Measurements from ENCODE around the gene TXNRD1.

DNA sequence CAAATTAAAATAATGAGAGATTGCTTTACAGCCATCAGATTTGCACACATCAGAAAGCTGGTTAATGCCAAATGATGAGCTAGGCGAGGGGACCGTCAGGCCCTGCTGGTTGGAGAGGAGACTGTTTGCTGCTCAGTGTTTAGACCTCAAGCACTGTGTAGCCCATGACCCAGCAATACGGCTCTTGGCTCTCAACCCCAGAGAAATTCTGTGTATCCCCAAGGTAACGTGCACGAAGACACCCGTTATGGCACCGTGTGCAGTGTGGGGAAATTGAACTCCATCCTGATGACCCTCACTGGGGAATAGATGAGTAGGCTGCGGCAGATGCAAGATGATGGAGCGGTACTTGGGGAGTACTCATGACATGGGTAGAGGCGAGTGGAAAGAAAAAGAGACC lies 143.6 kb downstream of the TXNRD1 start:
- TF ChIP-seq, protein P1, sequence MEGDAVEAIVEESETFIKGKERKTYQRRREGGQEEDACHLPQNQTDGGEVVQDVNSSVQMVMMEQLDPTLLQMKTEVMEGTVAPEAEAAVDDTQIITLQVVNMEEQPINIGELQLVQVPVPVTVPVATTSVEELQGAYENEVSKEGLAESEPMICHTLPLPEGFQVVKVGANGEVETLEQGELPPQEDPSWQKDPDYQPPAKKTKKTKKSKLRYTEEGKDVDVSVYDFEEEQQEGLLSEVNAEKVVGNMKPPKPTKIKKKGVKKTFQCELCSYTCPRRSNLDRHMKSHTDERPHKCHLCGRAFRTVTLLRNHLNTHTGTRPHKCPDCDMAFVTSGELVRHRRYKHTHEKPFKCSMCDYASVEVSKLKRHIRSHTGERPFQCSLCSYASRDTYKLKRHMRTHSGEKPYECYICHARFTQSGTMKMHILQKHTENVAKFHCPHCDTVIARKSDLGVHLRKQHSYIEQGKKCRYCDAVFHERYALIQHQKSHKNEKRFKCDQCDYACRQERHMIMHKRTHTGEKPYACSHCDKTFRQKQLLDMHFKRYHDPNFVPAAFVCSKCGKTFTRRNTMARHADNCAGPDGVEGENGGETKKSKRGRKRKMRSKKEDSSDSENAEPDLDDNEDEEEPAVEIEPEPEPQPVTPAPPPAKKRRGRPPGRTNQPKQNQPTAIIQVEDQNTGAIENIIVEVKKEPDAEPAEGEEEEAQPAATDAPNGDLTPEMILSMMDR (IDR thresholded peaks at IDR 0.05), result no peak
- no peak for TF ChIP-seq ZFX (IDR thresholded peaks at IDR 0.05; ENCODE audit: borderline replicate concordance)
